GM19025 (cell line): ENCODE measurements around the gene ZNF821.
"Not testable (repeated sequence)": the region's sequence is repeated elsewhere in the genome, so short reads cannot be mapped to it uniquely, and the experiment has no call there.

Experiments used
- ATAC-seq: cut with Tn5 transposase; IDR thresholded peaks from one replicate; pipeline ENCODE4 v1.9.1; 2021; ENCODE audit warnings: mild to moderate bottlenecking, low read depth, moderate library complexity; ENCODE audit not compliant: unreplicated experiment

Gene ZNF821

GRCh38 chr16:71865173-71865863 lies 18.7 kb downstream of the ZNF821 start:
- no peak for ATAC-seq

DNA sequence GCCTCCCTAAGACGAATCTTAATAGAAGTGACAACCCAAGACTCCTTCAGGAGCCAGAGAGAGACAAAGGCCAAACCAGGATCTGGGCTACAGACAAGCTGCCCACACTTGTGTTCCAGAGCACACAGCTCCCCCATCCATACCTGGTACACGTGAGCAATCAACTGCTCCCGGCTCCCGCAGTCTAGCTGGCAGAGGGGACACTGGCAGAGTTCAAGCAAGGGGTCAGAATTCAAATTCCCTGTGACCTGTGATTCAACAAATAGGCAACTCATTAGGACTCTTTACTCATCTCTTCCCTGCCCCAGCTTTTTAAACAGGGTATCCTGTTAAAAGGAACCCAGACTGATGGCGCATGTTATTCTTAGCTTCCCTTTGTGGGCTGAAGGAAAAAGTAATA lies 20.0 kb downstream of the ZNF821 start:
- no peak for ATAC-seq

DNA sequence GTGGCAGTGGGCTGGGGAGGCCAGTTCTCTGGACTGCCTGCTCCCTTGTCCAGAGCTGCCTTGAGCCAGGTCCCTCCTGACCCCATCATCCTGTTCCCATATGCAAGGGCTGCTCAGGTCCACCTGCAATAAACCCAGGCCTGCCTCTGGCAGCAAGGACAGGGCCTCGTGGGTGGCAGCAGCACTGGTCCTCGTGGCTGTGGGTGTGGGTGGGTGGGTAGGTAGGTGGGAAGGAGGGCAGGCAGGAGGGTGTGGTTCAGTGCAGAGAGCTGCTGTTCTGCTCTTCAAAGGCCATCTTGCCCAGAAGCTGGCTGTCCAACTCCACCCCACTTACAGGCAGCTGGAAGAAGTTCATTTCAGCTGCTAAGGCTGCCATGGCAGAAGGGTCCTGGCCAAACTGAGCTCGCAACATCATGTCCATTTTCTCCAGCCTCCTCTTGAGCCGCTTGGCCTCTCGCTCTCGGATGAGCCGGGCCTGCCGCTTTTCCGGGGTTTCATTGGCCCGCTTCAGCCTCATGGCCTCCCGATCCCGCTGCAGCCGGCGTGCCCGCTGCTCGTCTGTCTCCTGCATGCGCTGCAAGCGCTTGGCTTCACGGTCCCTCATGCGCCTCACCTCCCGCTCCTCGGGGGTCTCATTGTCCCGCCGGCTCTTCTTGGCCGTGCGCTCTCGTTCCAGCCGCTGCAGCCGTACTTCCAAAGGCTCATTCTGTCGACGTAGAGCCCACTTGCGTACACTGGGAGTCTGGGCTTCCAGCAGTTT lies 24.0 kb downstream of the ZNF821 start:
- no peak for ATAC-seq

GRCh38 chr16:71855937-71856662 lies 27.9 kb downstream of the ZNF821 start:
- no peak for ATAC-seq

DNA sequence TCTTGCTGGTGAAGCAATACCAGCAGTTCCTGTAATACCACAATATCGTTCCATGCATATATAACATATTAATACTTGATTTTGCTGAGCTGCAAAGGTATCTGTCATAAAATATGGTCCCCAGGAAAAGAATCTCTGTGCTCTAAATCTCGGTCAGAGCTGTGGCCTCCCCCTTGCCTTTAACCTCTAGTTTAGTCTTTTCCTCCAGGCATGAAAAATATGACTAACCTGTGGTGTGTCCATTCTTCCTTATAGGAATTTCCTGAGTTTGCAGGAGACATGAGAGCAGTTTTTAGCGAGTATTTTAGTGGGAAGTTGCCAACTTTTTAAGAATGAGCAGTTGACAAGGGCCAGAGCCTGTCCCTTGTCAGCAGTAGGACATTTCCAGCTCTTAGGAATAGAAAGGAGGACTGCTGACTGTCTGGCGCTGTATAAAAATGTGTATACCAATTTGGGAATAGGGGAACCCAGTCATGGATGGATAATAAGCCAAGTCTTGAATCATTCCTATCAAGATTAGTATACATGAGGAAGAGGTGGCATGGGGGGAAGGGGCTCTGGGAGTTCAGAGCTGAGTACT lies 29.5 kb downstream of the ZNF821 start:
- ATAC-seq = no peak

DNA sequence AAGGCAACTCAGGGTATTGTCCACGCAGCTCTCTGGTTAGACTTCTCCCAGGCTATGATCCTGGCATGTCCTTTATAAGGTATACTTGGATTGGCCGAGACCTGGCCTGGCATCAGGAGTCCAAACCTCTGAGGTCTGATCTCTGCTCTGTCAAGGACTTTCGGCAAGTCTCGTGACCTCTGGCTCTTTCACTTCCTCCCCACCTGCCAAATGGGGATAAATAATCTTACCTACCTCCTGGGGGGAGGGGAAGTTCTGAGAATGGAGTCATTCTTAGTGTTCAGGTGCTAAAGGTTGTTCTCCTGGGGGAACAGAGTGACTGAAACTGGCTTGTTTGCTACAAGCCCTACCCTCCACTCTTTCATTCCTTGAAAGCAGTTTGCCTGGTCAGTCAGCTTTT lies 30.6 kb downstream of the ZNF821 start:
- ATAC-seq = peak; percentile 63

DNA sequence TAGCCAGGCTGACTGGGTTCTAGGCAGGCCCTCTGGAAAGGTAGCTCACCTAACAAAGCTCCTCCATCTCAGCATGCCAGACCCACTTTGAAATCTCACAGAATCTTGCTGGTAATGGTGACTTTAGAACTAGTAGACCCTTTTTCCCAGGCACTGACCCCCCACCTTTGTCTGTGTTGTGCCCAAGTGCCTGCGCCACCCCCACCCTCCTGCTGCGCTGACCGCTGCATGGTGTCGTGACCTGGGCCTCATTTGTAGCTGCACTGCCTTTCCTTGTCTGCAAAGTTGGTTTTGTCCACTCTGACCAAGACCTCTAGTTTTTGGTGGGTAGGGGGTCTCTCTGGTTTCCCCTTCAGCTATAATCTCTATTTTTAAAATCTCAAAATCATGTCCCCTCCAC lies 31.4 kb downstream of the ZNF821 start:
- no peak for ATAC-seq

- no peak for ATAC-seq
Measured at GRCh38 chr16:71852158-71852557, 31.8 kb downstream of the ZNF821 start.

DNA sequence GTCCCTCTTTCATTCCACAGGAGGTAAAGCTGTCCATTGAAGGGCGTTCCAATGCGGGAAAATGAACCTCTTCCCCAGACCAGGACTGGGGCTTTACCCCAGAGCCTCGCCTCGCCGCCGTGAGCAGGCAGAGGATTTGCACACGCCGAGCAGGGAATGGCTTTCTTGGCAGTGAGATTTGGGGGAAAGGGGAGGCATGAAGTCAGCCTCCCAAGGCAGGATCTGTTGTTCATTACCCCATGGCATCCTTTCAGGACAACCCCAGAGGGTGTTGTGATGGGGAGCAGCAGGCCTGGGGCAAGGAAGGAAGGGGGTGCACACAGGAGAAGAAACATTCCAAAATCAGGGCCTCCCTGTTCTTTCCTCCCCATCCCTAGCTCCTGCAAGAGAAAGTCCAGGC lies 32.2 kb downstream of the ZNF821 start:
- no peak for ATAC-seq

GRCh38 chr16:71848622-71849021 lies 35.4 kb downstream of the ZNF821 start:
- ATAC-seq = no peak

GRCh38 chr16:71847096-71847495 lies 36.9 kb downstream of the ZNF821 start:
- no peak for ATAC-seq

GRCh38 chr16:71846431-71846830 lies 37.6 kb downstream of the ZNF821 start:
- ATAC-seq = no peak

DNA sequence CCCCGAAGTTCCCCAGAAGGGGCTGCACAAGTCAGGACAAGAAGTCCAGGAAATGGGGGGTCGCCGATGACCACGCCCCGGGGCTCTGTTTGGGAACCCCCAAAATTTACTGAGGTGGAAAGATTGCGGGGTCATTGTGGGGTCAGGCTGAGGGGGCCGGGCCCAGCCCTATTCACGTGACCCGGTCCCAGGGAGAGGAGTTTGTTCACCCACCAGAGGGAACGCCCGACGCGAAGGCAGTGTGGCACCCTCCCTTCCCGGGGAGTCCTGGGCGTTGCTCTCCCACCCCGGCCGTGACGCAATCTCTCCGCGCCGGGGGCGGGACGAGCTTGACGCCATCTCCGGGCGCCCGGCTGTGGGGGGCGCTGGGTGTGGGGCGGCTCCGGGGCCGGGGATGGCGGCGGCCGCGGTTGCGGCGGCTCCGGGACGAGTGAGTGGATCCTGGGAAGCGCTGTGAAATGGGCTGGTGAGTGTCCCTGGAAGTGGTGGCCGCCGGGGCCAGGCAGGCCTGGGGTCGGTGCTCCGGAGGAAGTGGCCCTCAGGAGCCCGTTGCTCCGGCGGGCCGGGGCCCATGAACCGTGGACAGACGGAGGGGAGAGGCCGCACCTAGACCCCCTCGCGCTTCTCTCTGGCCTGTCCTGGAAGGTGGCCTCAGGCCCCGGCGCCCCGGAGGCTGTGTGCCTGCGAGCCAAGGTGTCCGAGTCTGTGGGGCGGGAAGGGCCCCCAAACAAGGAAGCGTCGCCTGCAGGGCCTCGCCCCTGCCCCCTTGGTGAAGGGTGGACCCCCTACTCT lies 38.1 kb downstream of the ZNF821 start, which contains the start of gene ATXN1L:
ATXN1L (plus strand) TSS at position 338 of the 792 bp plus-strand sequence. CDS start 3,765 bp downstream, outside the sequence.
- peak; percentile 72 for ATAC-seq

GRCh38 chr16:71843572-71843971 lies 40.4 kb downstream of the ZNF821 start:
- no peak for ATAC-seq

- no peak for ATAC-seq
Measured at GRCh38 chr16:71840052-71840451, 43.9 kb downstream of the ZNF821 start.

DNA sequence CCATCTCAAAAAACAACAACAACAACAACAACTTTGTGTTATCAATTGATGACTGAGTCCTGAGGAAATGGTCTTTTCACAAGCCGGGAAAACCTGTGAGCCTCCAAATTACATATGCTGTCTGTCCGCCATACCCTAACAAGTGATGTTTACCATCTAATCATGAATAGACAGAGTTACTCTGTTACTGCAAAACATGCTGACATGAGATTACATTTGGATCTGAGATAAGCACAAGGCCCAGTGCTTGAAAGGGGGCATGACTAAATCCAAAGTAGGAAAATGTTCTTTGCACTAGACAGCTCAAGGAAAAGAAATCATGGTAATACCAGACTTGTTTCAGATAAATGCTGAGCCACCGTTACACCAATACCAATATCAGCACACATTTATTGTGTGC lies 46.8 kb downstream of the ZNF821 start:
- no peak for ATAC-seq

GRCh38 chr16:71834291-71834690 lies 49.7 kb downstream of the ZNF821 start:
- no peak for ATAC-seq

DNA sequence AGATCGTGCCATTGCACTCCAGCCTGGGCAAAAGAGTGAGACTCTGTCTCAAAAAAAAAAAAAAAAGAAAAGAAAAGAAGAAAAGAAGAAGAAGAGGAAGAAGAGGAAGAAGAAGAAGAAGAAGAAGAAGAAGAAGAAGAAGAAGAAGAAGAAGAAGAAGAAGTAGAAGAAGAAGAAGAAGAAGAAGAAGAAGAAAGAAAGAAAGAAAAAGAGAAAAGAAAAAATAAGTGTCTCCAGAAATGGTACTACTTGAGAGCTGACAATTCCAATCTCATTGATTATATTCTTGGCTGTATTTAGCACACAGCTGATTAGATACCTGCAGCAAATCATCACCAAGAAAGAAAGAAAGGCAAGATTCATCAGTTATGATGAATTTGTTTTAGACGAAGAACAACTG lies 51.9 kb downstream of the ZNF821 start:
- ATAC-seq = not testable (repeated sequence)

DNA sequence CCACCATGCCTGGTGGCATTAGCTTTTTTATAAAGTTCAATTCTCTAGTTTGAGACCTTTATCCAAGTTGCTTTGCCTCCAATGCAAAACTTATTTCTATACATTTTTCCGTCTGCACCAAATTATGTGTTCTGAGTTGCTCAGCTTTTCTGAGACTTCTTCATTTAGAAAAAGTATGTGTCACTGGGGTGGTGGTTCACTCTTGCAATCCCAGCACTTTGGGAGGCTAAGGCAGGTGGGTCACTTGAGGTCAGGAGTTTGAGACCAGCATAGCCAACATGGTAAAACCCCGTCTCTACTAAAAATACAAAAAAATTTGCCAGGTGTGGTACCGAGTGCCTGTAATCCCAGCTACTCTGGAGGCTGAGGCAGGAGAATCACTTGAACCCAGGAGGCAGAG lies 52.3 kb downstream of the ZNF821 start:
- ATAC-seq = not testable (repeated sequence)

DNA sequence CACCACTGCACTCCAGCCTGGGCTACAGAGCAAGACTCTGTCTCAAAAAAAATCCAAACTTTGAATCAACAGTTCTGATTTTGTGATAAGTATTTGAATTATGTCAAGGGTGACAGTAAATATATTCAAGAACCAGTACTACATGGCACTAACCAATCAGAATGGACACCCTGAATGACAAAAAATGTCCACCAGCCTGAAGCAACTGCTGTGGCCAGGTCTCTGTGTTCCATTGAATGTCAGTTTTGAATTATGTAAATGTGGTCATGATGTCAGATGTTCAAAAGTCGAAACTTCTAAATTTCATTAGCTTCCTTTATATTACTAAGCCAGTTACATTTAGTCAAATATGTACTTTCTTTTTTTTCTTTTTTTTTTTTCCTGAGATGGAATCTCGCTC lies 53.6 kb downstream of the ZNF821 start:
- ATAC-seq = no peak
